ENCODE measurements around the gene UBXN4.
"Not testable (repeated sequence)": the region's sequence is repeated elsewhere in the genome, so short reads cannot be mapped to it uniquely, and the experiment has no call there.

Gene UBXN4

GRCh38 chr2:135807874-135808273 is 66.2 kb downstream of the UBXN4 start:
- DNase-seq (ENCODE audit: low spot score) = not testable (repeated sequence)

DNA sequence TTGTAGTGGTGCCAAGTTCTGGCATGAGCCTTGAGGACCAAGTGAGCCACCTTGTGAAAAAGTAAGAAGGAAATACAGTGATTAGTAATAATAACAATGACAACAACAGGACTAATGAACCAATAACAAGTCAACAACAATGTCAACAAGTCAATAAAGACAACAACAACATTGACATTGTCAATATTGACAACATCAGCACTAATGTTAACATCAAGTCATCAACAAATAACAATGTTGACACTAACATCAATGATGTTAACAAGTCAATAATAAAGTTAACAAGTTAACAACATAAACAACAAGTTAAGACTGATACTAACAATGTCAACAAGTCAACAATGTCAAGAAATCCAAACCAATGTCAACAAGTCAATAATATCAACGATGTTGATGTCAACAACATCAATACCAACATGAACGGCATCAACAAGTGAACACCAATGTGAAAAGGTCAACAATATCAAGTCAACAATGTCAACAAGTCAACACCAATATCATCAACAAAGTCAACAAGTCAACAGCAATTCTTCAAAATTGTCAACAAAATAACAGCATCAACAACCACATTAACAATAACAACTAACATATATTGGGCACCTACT is 71.4 kb downstream of the UBXN4 start:
- no peak for DNase-seq (ENCODE audit: low spot score)

DNA sequence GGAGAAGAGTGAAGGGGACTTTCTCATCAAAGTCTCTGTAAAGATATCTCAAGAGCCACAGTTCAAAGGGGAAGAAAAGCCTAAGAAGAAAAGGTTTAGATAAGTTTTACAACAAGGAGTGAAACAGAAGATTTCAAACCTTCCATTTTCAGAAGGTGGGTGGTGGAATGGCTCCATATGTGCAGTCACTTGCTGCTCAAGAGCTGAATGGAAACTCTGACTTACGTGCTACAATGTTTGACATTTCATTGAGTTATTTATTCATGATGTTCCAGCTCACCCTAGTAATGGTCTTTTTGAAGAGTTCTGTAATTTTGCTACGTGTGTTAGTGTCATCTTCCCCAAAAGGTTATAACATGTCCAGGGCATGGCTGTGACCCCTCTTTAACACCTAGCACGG is 73.6 kb downstream of the UBXN4 start:
- DNase-seq (ENCODE audit: low spot score) = no peak

DNA sequence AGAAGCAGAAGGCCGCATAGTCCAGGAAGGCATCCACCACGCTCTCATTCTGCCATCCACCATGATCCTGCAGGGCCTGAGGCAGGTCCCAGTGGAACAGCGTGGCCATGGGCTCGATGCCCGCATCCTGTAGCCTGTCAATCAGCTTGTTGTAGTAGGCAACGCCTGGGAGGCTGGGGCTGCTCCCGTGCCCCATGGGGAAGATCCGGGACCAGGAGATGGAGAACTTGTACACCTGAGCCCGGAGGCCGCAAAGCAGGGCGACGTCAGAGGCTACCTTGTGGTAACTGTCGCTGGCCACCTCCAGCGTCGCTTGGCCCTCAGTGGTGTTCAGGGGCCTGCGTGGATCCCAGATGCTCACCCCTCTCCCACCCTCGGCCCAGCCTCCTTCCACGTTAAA is 75.8 kb downstream of the UBXN4 start:
- no peak for DNase-seq (ENCODE audit: low spot score)

GRCh38 chr2:135817951-135818350 is 76.3 kb downstream of the UBXN4 start:
- no peak for DNase-seq (ENCODE audit: low spot score)

DNA sequence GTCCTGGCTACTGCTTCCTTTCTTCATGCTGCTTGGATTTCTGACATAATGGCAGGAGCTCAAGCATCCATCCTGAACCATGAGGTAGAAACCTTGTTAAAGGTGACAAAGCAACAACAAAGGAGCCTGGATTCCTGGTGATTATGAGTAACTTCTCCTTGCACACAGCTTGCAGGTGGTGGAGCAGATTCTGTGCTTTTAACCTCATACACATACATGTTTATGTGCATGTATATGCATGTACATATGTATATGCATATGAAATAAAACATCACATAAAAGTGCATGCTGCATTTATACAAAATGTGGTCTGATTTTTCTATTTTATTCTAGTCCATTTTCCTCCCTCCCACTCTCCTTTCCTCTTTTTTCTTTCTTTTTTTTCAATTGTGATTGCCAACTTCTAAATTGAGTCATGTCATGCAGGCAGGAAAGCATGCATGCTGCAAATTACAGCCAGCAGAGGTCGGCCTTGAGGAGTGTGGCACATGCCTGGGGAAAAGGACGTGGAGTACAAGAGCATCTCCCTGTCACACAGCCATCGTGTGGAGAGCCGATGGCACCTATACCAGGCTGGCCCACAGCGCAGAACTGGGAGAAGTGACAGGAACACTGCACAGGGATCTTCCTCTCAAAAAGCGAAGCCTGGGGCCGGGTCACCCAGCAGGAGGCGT is 77.4 kb downstream of the UBXN4 start:
- no peak for DNase-seq (ENCODE audit: low spot score)

DNA sequence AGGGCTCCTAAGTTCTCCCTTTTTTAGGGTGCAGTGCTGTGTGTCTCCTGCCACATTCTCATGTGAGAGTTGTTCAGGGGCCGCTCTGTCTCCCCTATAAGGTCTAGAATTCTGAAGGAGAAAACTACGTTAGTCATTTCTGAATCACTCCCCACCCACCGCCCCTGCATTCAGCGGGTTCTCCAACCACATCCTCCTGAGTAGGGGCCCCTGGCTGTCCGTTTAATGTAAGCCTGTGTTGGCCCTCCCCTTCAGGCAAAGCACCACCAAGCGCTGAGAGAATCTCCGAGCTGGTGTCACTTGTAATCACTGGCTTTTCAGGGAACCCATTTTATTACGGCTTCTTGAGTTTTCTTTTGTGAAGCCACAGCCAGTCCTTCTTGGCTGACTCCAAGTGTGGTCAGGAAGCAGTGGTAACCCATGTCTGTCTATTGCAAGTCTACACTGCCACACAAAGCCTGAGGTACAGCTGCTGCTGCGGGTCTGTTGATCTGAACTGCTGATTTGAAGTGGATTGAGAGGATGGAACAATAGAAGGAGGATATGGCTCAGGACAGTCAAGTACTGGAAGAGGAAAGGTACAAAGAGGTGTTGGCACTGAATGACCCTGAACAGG is 78.5 kb downstream of the UBXN4 start:
- DNase-seq (ENCODE audit: low spot score) = no peak

- no peak for DNase-seq (ENCODE audit: low spot score)
Measured at GRCh38 chr2:135821190-135821589, 79.5 kb downstream of the UBXN4 start.

DNA sequence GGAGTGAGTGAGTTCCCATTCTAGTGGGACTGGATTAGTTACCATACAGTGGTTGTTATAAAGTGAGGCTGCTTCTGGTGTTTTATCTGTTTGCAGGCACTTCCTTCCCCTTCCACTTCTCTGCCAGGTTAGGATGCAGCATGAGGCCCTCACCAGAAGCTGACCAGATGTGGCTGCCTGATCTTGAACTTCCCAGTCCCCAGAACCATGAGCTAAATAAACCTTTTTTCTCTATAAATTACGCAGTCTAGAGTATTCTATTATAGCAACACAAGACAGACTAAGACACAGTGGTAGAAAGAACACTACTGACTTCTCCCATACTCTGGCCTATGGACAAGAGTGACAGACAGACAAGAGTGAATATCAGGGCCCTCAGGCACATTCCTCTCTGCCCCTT is 81.2 kb downstream of the UBXN4 start:
- no peak for DNase-seq (ENCODE audit: low spot score)

DNA sequence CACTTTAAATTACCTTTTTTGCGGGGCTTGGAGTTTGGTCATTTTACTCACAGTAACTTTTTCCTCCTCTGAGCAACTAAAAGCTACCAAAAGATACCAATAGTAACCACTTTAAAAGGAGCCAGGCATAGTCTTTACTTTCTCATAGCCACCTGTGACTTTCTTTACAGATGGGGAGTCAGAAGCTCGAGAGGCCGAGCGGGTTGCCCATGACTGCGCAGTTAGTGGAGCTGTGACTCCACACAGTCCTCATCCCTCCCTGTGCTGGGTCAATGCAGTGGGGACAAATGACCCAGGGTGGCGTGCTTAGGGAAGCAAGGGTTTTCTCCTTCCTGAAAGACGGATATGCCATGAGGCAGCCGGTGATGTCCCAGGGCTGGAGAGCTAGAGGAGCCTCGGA is 83.5 kb downstream of the UBXN4 start:
- DNase-seq (ENCODE audit: low spot score) = no peak

GRCh38 chr2:135825550-135826176 is 84.0 kb downstream of the UBXN4 start:
- DNase-seq (ENCODE audit: low spot score) = no peak

- DNase-seq (ENCODE audit: low spot score) = no peak
Measured at GRCh38 chr2:135826544-135826943, 84.9 kb downstream of the UBXN4 start.

DNA sequence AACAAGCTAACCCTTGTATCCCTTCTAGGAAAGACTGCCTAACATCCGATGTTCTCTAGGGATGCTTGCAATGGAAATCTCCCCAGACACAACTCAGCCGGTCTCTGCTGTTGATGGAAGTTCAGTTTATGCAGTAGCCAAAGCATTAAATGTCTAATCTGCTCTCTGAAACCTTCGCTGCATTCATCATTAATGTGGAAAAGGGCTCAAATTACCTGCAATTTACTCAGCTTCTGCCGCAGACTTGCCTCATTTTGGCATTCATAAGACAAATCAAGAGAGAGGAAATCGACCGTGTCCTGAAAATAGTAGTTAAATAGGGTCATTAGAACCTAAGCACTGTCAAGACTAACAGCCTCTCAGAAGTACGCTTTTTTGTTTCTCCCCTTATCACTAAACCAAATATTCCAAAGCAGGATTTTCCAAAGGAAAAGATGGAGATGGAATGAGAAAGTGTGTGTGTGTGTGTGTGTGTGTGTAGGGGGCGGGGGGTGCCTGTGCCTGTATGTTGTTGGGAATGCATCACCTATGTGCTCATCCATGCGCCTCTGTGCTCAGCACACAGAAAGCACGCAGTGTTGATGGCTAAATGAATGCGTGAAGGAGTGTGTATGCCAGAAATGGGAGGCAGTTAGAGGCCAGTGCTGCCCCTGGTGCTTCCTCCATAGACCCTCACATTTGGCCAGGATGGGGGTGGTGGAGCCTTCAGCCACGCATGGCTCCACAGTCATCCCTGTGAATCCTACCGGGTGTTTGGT is 87.9 kb downstream of the UBXN4 start:
- DNase-seq (ENCODE audit: low spot score) = no peak

DNA sequence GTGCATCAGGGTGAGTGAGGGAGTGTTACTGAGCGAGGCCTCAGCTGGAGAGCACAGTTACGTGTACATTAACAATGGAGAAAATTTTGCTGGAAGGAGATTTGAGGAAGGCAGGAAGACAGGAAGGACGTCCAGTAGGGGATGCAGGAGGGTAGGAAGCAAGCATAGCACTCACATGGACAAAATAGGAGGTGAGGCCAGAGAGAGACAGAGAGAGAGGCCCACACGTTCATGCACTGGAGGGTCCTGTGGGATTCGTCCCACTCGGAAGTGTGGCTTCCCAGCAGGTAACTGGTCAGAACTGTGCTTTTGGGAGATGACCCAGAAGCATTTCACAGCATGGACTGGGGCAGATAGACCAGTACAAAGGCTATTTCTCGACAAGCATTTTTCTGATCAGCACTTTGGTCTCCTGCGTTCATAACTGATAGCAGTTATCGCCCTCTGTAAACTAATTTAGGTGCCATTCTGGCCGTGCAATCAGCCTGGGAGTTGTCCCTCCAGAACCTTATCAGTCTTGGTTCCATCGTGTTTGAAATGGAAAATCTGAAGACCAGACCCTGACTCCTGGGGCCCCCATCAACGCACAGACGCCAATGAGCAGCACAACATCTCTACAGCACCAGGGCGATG is 89.6 kb downstream of the UBXN4 start:
- no peak for DNase-seq (ENCODE audit: low spot score)

DNA sequence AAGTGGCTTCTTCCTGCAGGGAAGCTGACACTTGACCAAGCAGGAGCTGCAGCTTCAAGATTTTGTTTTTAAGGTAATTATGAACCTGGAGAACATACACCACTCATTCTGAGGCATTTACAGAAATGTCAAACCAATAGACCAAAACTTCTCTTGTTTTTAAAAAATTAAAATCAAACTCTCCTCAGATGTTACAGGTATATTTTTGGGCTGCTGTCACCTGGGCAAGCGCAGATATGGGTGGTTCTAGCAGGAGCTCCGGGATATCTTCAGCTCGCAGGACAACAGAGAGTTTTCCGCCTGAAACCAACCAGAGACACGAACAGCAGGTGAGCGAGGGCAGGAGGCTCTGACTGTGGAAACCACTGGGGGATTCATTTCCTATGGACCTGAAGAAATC is 91.2 kb downstream of the UBXN4 start:
- DNase-seq (ENCODE audit: low spot score) = no peak

Measured in kidney capillary endothelial cell (primary cell).